Cardiac fibroblast (primary cell): ENCODE results near the gene FASTK.

Experiments
- DNase-seq, 2 donors: peaks; one replicate each; pipeline versions ENCODE4 v3.0.0 to v3.0.0-alpha.2; 2010; ENCODE audit warnings: low read depth in 2 of 2
- H3K4me3 ChIP-seq, 2 donors: replicated peaks in 1 of 2; 1 replicate in 1 of 2; 2 replicates in 1 of 2; pipeline ENCODE4 v1.5.1; 2011; ENCODE audit warnings: low read depth in 2 of 2, low read length in 2 of 2, mild to moderate bottlenecking in 2 of 2, moderate library complexity in 1 of 2
- CTCF ChIP-seq: IDR thresholded peaks from one replicate; pipeline ENCODE4 v1.5.1; 2011; ENCODE audit warnings: low read depth, mild to moderate bottlenecking, low read length, inconsistent platforms

Gene FASTK

GRCh38 chr7:151080522-151081169 is at the start of gene FASTK:
FASTK (minus strand) TSS chr7:151080809; CDS start chr7:151080766, 43 bp downstream.
- peak within 1 kb of the TSS; percentile 82 to 88 for H3K4me3 ChIP-seq
- DNase-seq = peak; percentile 87 to 93
- no peak for TF ChIP-seq CTCF

- DNase-seq = no peak
- no peak for TF ChIP-seq CTCF
- H3K4me3 ChIP-seq = no peak overlapping the region
Observed at GRCh38 chr7:151129960-151130591, 49.5 kb upstream of the FASTK start.

- no peak for TF ChIP-seq CTCF
- DNase-seq = no peak
- H3K4me3 ChIP-seq = no peak overlapping the region
Observed at GRCh38 chr7:151129117-151129959, 48.7 kb upstream of the FASTK start.

GRCh38 chr7:151128716-151129115 is 48.1 kb upstream of the FASTK start:
- H3K4me3 ChIP-seq = no peak overlapping the region
- DNase-seq = no peak
- no peak for TF ChIP-seq CTCF

GRCh38 chr7:151128144-151128543 is 47.5 kb upstream of the FASTK start:
- DNase-seq = no peak
- no peak overlapping the region for H3K4me3 ChIP-seq
- TF ChIP-seq CTCF = no peak

GRCh38 chr7:151126491-151127137 is 46.0 kb upstream of the FASTK start:
- no peak overlapping the region for H3K4me3 ChIP-seq
- DNase-seq = no peak
- no peak for TF ChIP-seq CTCF
